ENCODE results near the gene WNT8B. TPM values are rescaled to one million over a fixed set of nuclear protein-coding genes. Genes with fewer than 3 reads are reported as not detected.

Gene WNT8B
- total RNA-seq, 1 experiment from 2014 or later = 0.10 TPM

- Histone ChIP-seq H3K4me3 (ENCODE audit: insufficient read depth, low read depth, low read length) (peak within 1 kb of the TSS; percentile 64), H3K27me3 (ENCODE audit: control insufficient read depth, insufficient read depth, low read length) (peaks cover 18% of the 10 kb centered on the region), H3K36me3 (replicated peaks; ENCODE audit: control insufficient read depth, insufficient read depth, low read length) (peaks cover 3% of the 10 kb centered on the region)
- DNase-seq = peak; percentile 85
Measured at GRCh38 chr10:100519311-100520051, 56.7 kb downstream of the WNT8B start, which contains the start of gene SEC31B. Gene SEC31B, minus strand, starts transcription at chr10:100519861. Its CDS starts 2,909 bp downstream, at chr10:100516952.

- H3K27me3 ChIP-seq (ENCODE audit: control insufficient read depth, insufficient read depth, low read length) = peaks cover 18% of the 10 kb centered on the region
- H3K36me3 ChIP-seq (replicated peaks; ENCODE audit: control insufficient read depth, insufficient read depth, low read length) = peaks cover 3% of the 10 kb centered on the region
- DNase-seq = no peak
- H3K4me3 ChIP-seq (ENCODE audit: insufficient read depth, low read depth, low read length) = no peak overlapping the region
Measured at GRCh38 chr10:100520811-100521210, 58.0 kb downstream of the WNT8B start.

- H3K36me3 ChIP-seq (replicated peaks; ENCODE audit: control insufficient read depth, insufficient read depth, low read length) = peaks cover 11% of the 10 kb centered on the region
- H3K27me3 ChIP-seq (ENCODE audit: control insufficient read depth, insufficient read depth, low read length) = peaks cover 18% of the 10 kb centered on the region
- no peak overlapping the region for H3K4me3 ChIP-seq (ENCODE audit: insufficient read depth, low read depth, low read length)
- no peak for DNase-seq
Measured at GRCh38 chr10:100522107-100522801, 59.4 kb downstream of the WNT8B start.

GRCh38 chr10:100522945-100523344 lies 60.1 kb downstream of the WNT8B start:
- H3K36me3 ChIP-seq (replicated peaks; ENCODE audit: control insufficient read depth, insufficient read depth, low read length) = peaks cover 11% of the 10 kb centered on the region
- no peak overlapping the region for H3K4me3 ChIP-seq (ENCODE audit: insufficient read depth, low read depth, low read length)
- peaks cover 18% of the 10 kb centered on the region for H3K27me3 ChIP-seq (ENCODE audit: control insufficient read depth, insufficient read depth, low read length)
- no peak for DNase-seq

GRCh38 chr10:100524206-100524605 lies 61.4 kb downstream of the WNT8B start:
- Histone ChIP-seq H3K4me3 (ENCODE audit: insufficient read depth, low read depth, low read length) (no peak overlapping the region), H3K27me3 (ENCODE audit: control insufficient read depth, insufficient read depth, low read length) (peaks cover 14% of the 10 kb centered on the region), H3K36me3 (replicated peaks; ENCODE audit: control insufficient read depth, insufficient read depth, low read length) (peaks cover 11% of the 10 kb centered on the region)
- no peak for DNase-seq

- Histone ChIP-seq H3K36me3 (replicated peaks; ENCODE audit: control insufficient read depth, insufficient read depth, low read length) (peaks cover 11% of the 10 kb centered on the region), H3K27me3 (ENCODE audit: control insufficient read depth, insufficient read depth, low read length) (peaks cover 10% of the 10 kb centered on the region), H3K4me3 (ENCODE audit: insufficient read depth, low read depth, low read length) (no peak overlapping the region)
- no peak for DNase-seq
Measured at GRCh38 chr10:100524638-100525037, 61.8 kb downstream of the WNT8B start.

GRCh38 chr10:100528123-100528886 lies 65.5 kb downstream of the WNT8B start:
- H3K36me3 ChIP-seq (replicated peaks; ENCODE audit: control insufficient read depth, insufficient read depth, low read length) = peaks cover 11% of the 10 kb centered on the region
- no peaks in the 10 kb centered on the region for H3K27me3 ChIP-seq (ENCODE audit: control insufficient read depth, insufficient read depth, low read length)
- DNase-seq = no peak
- no peak overlapping the region for H3K4me3 ChIP-seq (ENCODE audit: insufficient read depth, low read depth, low read length)

- Histone ChIP-seq H3K27me3 (ENCODE audit: control insufficient read depth, insufficient read depth, low read length) (no peaks in the 10 kb centered on the region), H3K4me3 (ENCODE audit: insufficient read depth, low read depth, low read length) (peak overlapping the region; percentile 93), H3K36me3 (replicated peaks; ENCODE audit: control insufficient read depth, insufficient read depth, low read length) (peaks cover 11% of the 10 kb centered on the region)
- no peak for DNase-seq
Measured at GRCh38 chr10:100528921-100529474, 66.2 kb downstream of the WNT8B start.

- H3K27me3 ChIP-seq (ENCODE audit: control insufficient read depth, insufficient read depth, low read length) = no peaks in the 10 kb centered on the region
- H3K36me3 ChIP-seq (replicated peaks; ENCODE audit: control insufficient read depth, insufficient read depth, low read length) = peaks cover 8% of the 10 kb centered on the region
- DNase-seq = peak; percentile 86
- H3K4me3 ChIP-seq (ENCODE audit: insufficient read depth, low read depth, low read length) = peak within 1 kb of the TSS; percentile 93
Measured at GRCh38 chr10:100529475-100530298, 66.9 kb downstream of the WNT8B start, which contains the start of gene NDUFB8. Gene NDUFB8, minus strand, starts transcription at chr10:100529871. Its CDS starts 20 bp downstream, at chr10:100529851.

GRCh38 chr10:100531761-100532160 lies 69.0 kb downstream of the WNT8B start:
- H3K27me3 ChIP-seq (ENCODE audit: control insufficient read depth, insufficient read depth, low read length) = no peaks in the 10 kb centered on the region
- no peak overlapping the region for H3K4me3 ChIP-seq (ENCODE audit: insufficient read depth, low read depth, low read length)
- peaks cover under 1% of the 10 kb centered on the region; the same call in 1 of the 2 replicates for H3K36me3 ChIP-seq (replicated peaks; ENCODE audit: control insufficient read depth, insufficient read depth, low read length)
- no peak for DNase-seq

Other genes with a start within 250 kb of the WNT8B start
- gene CHUK, start 233.4 kb upstream of the WNT8B start, total RNA-seq (2014; rRNA removed; shearing (Covaris generic)) = 11.8 and 14.8 TPM in 2 replicates
- 39.9 and 41.7 TPM in 2 replicates for gene CWF19L1, start 195.4 kb upstream of the WNT8B start, total RNA-seq (2014; rRNA removed; shearing (Covaris generic))
- 42.5 and 45.8 TPM in 2 replicates for gene BLOC1S2, start 176.3 kb upstream of the WNT8B start, total RNA-seq (2014; rRNA removed; shearing (Covaris generic))
- not detected in 2 replicates for gene PKD2L1, start 132.8 kb upstream of the WNT8B start, total RNA-seq (2014; rRNA removed; shearing (Covaris generic))
- gene SCD, start 115.8 kb upstream of the WNT8B start, total RNA-seq (2014; rRNA removed; shearing (Covaris generic)) = 215 and 258 TPM in 2 replicates
- gene SEC31B, start 56.9 kb downstream of the WNT8B start, total RNA-seq (2014; rRNA removed; shearing (Covaris generic)) = 1.3 and 3.2 TPM in 2 replicates
- 206 and 222 TPM in 2 replicates for gene NDUFB8, start 66.9 kb downstream of the WNT8B start, total RNA-seq (2014; rRNA removed; shearing (Covaris generic))
- 8.1 and 10.0 TPM in 2 replicates for gene HIF1AN, start 72.9 kb downstream of the WNT8B start, total RNA-seq (2014; rRNA removed; shearing (Covaris generic))